Activated CD4-positive, alpha-beta T cell treated with anti-CD3 and anti-CD28 coated beads, Interleukin-2, amount 10 ng/mL, durations not matched to agents 24 days and 14 days (primary cell): ENCODE data around the gene SIX5. TPM values are rescaled to one million over a fixed set of nuclear protein-coding genes. Genes with fewer than 3 reads are reported as not detected.

Source experiments
- DNase-seq: peaks from one replicate; pipeline ENCODE4 v3.0.0; 2022
- H3K27ac Mint-ChIP-seq: one replicate; pipeline ENCODE4 v1.8.0; 2022; ENCODE audit warnings: mild to moderate bottlenecking, mixed read lengths
- H3K27me3 Mint-ChIP-seq: one replicate; pipeline ENCODE4 v1.8.0; 2022; ENCODE audit warnings: mixed read lengths
- H3K36me3 Mint-ChIP-seq: one replicate; pipeline ENCODE4 v1.8.0; 2022; ENCODE audit warnings: low read depth, mild to moderate bottlenecking, mixed read lengths
- H3K4me1 Mint-ChIP-seq: one replicate; pipeline ENCODE4 v1.8.0; 2021; ENCODE audit warnings: mixed read lengths
- H3K4me3 Mint-ChIP-seq: one replicate; pipeline ENCODE4 v1.8.0; 2022; ENCODE audit warnings: mild to moderate bottlenecking, moderate library complexity, mixed read lengths
- H3K9me3 Mint-ChIP-seq: one replicate; pipeline ENCODE4 v1.8.0; 2021; ENCODE audit warnings: mixed read lengths
- intact Hi-C: fragments of 100-400 bp; cut with micrococcal nuclease; formaldehyde crosslinking; loops from one replicate; pipeline ENCODE4 v1.15.1; 2023
- total RNA-seq: library from RNA; stranded (reverse); gene quantifications from 2 replicates; pipeline ENCODE4 v1.2.3, GENCODE V29; 2022

Gene SIX5
- 4.3 and 4.8 TPM in 2 replicates for total RNA-seq

- peak within 1 kb of the TSS; percentile 86 for H3K27ac Mint-ChIP-seq
Measured at GRCh38 chr19:45768984-45769782, at the start of gene SIX5. TSS of gene SIX5 (minus strand) at chr19:45769252. CDS start at chr19:45768844, 408 bp downstream.

GRCh38 chr19:45817725-45818301 is 48.8 kb upstream of the SIX5 start:
- Mint-ChIP-seq H3K27me3 (no peaks in the 10 kb centered on the region), H3K36me3 (peaks cover 14% of the 10 kb centered on the region), H3K9me3 (no peaks in the 10 kb centered on the region), H3K4me1 (peaks cover 3% of the 10 kb centered on the region), H3K27ac (no peak overlapping the region), H3K4me3 (no peak overlapping the region)
- intact Hi-C loops = loop anchor here (2.0 to 5.0 kb wide), 2 partner anchors 44 to 65 kb away; partner anchors contain the start of genes FOXA3 and SYMPK
- no peak for DNase-seq

More at GRCh38 chr19:45768984-45769782, at the start of gene SIX5:
- intact Hi-C loops = loop anchor here (1.0 to 2.0 kb wide), 4 partner anchors 38 to 133 kb away; partner anchors contain the start of genes FBXO46, IRF2BP1, MYPOP and QPCTL
- peaks cover 25% of the 10 kb centered on the region for H3K27me3 Mint-ChIP-seq
- H3K4me3 Mint-ChIP-seq = peak within 1 kb of the TSS; percentile 93
- H3K4me1 Mint-ChIP-seq = peaks cover 12% of the 10 kb centered on the region
- peak; percentile 99 for DNase-seq
- no peaks in the 10 kb centered on the region for H3K9me3 Mint-ChIP-seq
- H3K36me3 Mint-ChIP-seq = no peaks in the 10 kb centered on the region

GRCh38 chr19:45817010-45817724 is 48.1 kb upstream of the SIX5 start:
- H3K27ac Mint-ChIP-seq = no peak overlapping the region
- peaks cover 13% of the 10 kb centered on the region for H3K36me3 Mint-ChIP-seq
- H3K27me3 Mint-ChIP-seq = no peaks in the 10 kb centered on the region
- H3K4me1 Mint-ChIP-seq = peaks cover 3% of the 10 kb centered on the region
- H3K4me3 Mint-ChIP-seq = no peak overlapping the region
- intact Hi-C loops = loop anchor here (2.0 to 5.0 kb wide), 2 partner anchors 45 to 66 kb away; partner anchors contain the start of genes FOXA3 and SYMPK
- peak; percentile 98 for DNase-seq
- no peaks in the 10 kb centered on the region for H3K9me3 Mint-ChIP-seq

- no peaks in the 10 kb centered on the region for H3K9me3 Mint-ChIP-seq
- no peaks in the 10 kb centered on the region for H3K27me3 Mint-ChIP-seq
- peaks cover 3% of the 10 kb centered on the region for H3K4me1 Mint-ChIP-seq
- no peak for DNase-seq
- H3K36me3 Mint-ChIP-seq = peaks cover 9% of the 10 kb centered on the region
- H3K27ac Mint-ChIP-seq = no peak overlapping the region
- intact Hi-C loops = loop anchor here (2.0 to 5.0 kb wide), 2 partner anchors 46 to 66 kb away; partner anchors contain the start of genes FOXA3 and SYMPK
- no peak overlapping the region for H3K4me3 Mint-ChIP-seq
Measured at GRCh38 chr19:45816236-45817009, 47.4 kb upstream of the SIX5 start.

GRCh38 chr19:45815481-45816216 is 46.6 kb upstream of the SIX5 start:
- DNase-seq = no peak
- intact Hi-C loops = loop anchor here (2.0 to 5.0 kb wide), 2 partner anchors 47 to 67 kb away; partner anchors contain the start of genes FOXA3 and SYMPK
- Mint-ChIP-seq H3K27ac (no peak overlapping the region), H3K4me1 (peaks cover 3% of the 10 kb centered on the region), H3K4me3 (no peak overlapping the region), H3K27me3 (no peaks in the 10 kb centered on the region), H3K9me3 (no peaks in the 10 kb centered on the region), H3K36me3 (peaks cover 6% of the 10 kb centered on the region)

- DNase-seq = no peak
- H3K36me3 Mint-ChIP-seq = peaks cover 2% of the 10 kb centered on the region
- intact Hi-C loops = loop anchor here (5.0 kb wide), 1 partner anchor 47 kb away; the partner anchor contains the start of genes FOXA3 and SYMPK
- no peaks in the 10 kb centered on the region for H3K9me3 Mint-ChIP-seq
- no peak within 1 kb of the TSS for H3K27ac Mint-ChIP-seq
- H3K27me3 Mint-ChIP-seq = no peaks in the 10 kb centered on the region
- H3K4me3 Mint-ChIP-seq = no peak within 1 kb of the TSS
- H3K4me1 Mint-ChIP-seq = peaks cover 5% of the 10 kb centered on the region
Measured at GRCh38 chr19:45814851-45815480, 45.9 kb upstream of the SIX5 start, which contains the start of gene RSPH6A. TSS of gene RSPH6A (minus strand) at chr19:45815308. CDS start at chr19:45815176, 132 bp downstream.

GRCh38 chr19:45814166-45814780 is 45.2 kb upstream of the SIX5 start:
- no peaks in the 10 kb centered on the region for H3K36me3 Mint-ChIP-seq
- H3K27me3 Mint-ChIP-seq = no peaks in the 10 kb centered on the region
- intact Hi-C loops = no loop called here
- H3K4me3 Mint-ChIP-seq = no peak overlapping the region
- H3K9me3 Mint-ChIP-seq = no peaks in the 10 kb centered on the region
- H3K27ac Mint-ChIP-seq = no peak overlapping the region
- DNase-seq = no peak
- H3K4me1 Mint-ChIP-seq = peaks cover 10% of the 10 kb centered on the region

- Mint-ChIP-seq H3K9me3 (no peaks in the 10 kb centered on the region), H3K4me3 (no peak overlapping the region), H3K27ac (no peak overlapping the region), H3K36me3 (no peaks in the 10 kb centered on the region), H3K27me3 (no peaks in the 10 kb centered on the region), H3K4me1 (peaks cover 11% of the 10 kb centered on the region)
- intact Hi-C loops = no loop called here
- DNase-seq = no peak
Measured at GRCh38 chr19:45812297-45812696, 43.2 kb upstream of the SIX5 start.

GRCh38 chr19:45809643-45810159 is 40.6 kb upstream of the SIX5 start:
- Mint-ChIP-seq H3K27ac (peak overlapping the region; percentile 59), H3K4me1 (peaks cover 9% of the 10 kb centered on the region), H3K27me3 (peaks cover 8% of the 10 kb centered on the region), H3K4me3 (no peak overlapping the region), H3K36me3 (no peaks in the 10 kb centered on the region), H3K9me3 (no peaks in the 10 kb centered on the region)
- intact Hi-C loops = no loop called here
- no peak for DNase-seq

GRCh38 chr19:45805719-45806118 is 36.7 kb upstream of the SIX5 start:
- DNase-seq = no peak
- Mint-ChIP-seq H3K9me3 (no peaks in the 10 kb centered on the region), H3K4me1 (peaks cover 9% of the 10 kb centered on the region), H3K4me3 (no peak overlapping the region), H3K27ac (no peak overlapping the region), H3K27me3 (peaks cover 19% of the 10 kb centered on the region), H3K36me3 (no peaks in the 10 kb centered on the region)
- intact Hi-C loops = no loop called here

GRCh38 chr19:45804959-45805230 is 35.8 kb upstream of the SIX5 start:
- intact Hi-C loops = no loop called here
- no peaks in the 10 kb centered on the region for H3K9me3 Mint-ChIP-seq
- H3K4me3 Mint-ChIP-seq = no peak overlapping the region
- H3K27ac Mint-ChIP-seq = no peak overlapping the region
- peaks cover 7% of the 10 kb centered on the region for H3K4me1 Mint-ChIP-seq
- peaks cover 23% of the 10 kb centered on the region for H3K27me3 Mint-ChIP-seq
- no peak for DNase-seq
- H3K36me3 Mint-ChIP-seq = no peaks in the 10 kb centered on the region
